Caco-2 (cell line): ENCODE results near the gene ST8SIA1. TPM values are rescaled to one million over a fixed set of nuclear protein-coding genes. Genes with fewer than 3 reads are reported as not detected.

ENCODE experiments used
- BruUV-seq: library from RNA; stranded (reverse); fragments of 400-500 nt; replicated peaks from 2 replicates; lab custom pipeline; 2021; lab: Mats Ljungman, UMichigan
- CTCF ChIA-PET: fragments of 300-600 bp; sonication (Branson Sonifier 250); formaldehyde crosslinking; loops from one replicate; lab custom pipeline; 2022; ENCODE audit warnings: antibody characterized with exemption; lab: Charles Lee
- POLR2A ChIA-PET: fragments of 300-600 bp; sonication (Branson Sonifier 250); formaldehyde crosslinking; loops from one replicate; lab custom pipeline; 2022; ENCODE audit warnings: antibody characterized with exemption; lab: Charles Lee
- DNase-seq, 2 experiments: peaks; one replicate each; pipeline versions ENCODE4 v3.0.0 to v3.0.0-alpha.2; 2020 to 2022
- H3K27me3 ChIP-seq: replicated peaks from 2 replicates; pipeline ENCODE4 v1.6.0; 2011; ENCODE audit warnings: low read length; ENCODE audit not compliant: control insufficient read depth, insufficient read depth
- H3K36me3 ChIP-seq: 2 replicates; pipeline ENCODE4 v1.5.1; 2011; ENCODE audit warnings: low read length; ENCODE audit not compliant: control insufficient read depth, insufficient read depth
- H3K4me1 ChIP-seq: fragments of 250-450 bp; sonication (Bioruptor Pico); 2 replicates; pipeline ENCODE4 v1.5.1; 2020; ENCODE audit warnings: mild to moderate bottlenecking
- H3K4me3 ChIP-seq: 2 replicates; pipeline ENCODE4 v1.5.1; 2011; ENCODE audit warnings: low read depth, mild to moderate bottlenecking, control low read depth, low read length
- H3K9me3 ChIP-seq: fragments of 250-450 bp; sonication (Bioruptor Pico); 2 replicates; pipeline ENCODE4 v1.5.1; 2020; ENCODE audit warnings: mild to moderate bottlenecking, moderate library complexity
- H3K27ac Mint-ChIP-seq: one replicate; pipeline ENCODE4 v1.8.0; 2022; ENCODE audit warnings: mixed read lengths; ENCODE audit not compliant: unreplicated experiment
- H3K27me3 Mint-ChIP-seq: one replicate; pipeline ENCODE4 v1.8.0; 2022; ENCODE audit warnings: mixed read lengths; ENCODE audit not compliant: insufficient read depth, unreplicated experiment
- H3K36me3 Mint-ChIP-seq: one replicate; pipeline ENCODE4 v1.8.0; 2022; ENCODE audit warnings: mild to moderate bottlenecking, mixed read lengths; ENCODE audit not compliant: insufficient read depth, unreplicated experiment
- H3K4me1 Mint-ChIP-seq: one replicate; pipeline ENCODE4 v1.8.0; 2022; ENCODE audit warnings: low read depth, mixed read lengths; ENCODE audit not compliant: unreplicated experiment
- H3K4me3 Mint-ChIP-seq: one replicate; pipeline ENCODE4 v1.8.0; 2022; ENCODE audit warnings: mild to moderate bottlenecking, moderate library complexity, mixed read lengths; ENCODE audit not compliant: unreplicated experiment
- H3K9me3 Mint-ChIP-seq: one replicate; pipeline ENCODE4 v1.8.0; 2022; ENCODE audit warnings: mixed read lengths; ENCODE audit not compliant: unreplicated experiment
- CTCF ChIP-seq, 2 experiments: fragments of 200-600 bp in 1 of 2; IDR thresholded peaks; 1 replicate in 1 of 2; 2 replicates in 1 of 2; pipeline versions ENCODE4 v1.5.1 to v1.8.0; 2011 to 2022; ENCODE audit warnings: antibody characterized with exemption in 1 of 2, control low read depth in 1 of 2, inconsistent platforms in 1 of 2, low read depth in 1 of 2, low read length in 1 of 2, mild to moderate bottlenecking in 1 of 2, moderate library complexity in 1 of 2; ENCODE audit not compliant: insufficient read depth in 1 of 2, severe bottlenecking in 1 of 2, unreplicated experiment in 1 of 2
- intact Hi-C: fragments of 100-400 bp; cut with micrococcal nuclease; formaldehyde crosslinking; loops from one replicate; pipeline ENCODE4 v1.10.0; 2022; ENCODE audit not compliant: unreplicated experiment
- total RNA-seq: library from RNA; stranded (reverse); gene quantifications from 2 replicates; pipeline ENCODE4 v1.2.3, GENCODE V29; 2022

ST8SIA1 gene
- total RNA-seq, 1 experiment from 2014 or later: not detected

GRCh38 chr12:22333186-22333712 is 1.3 kb downstream of the ST8SIA1 start:
- no peak for TF ChIP-seq CTCF (IDR thresholded peaks at IDR 0.05; ENCODE audit: insufficient read depth in 1 of 2, low read depth in 1 of 2, low read length in 1 of 2, severe bottlenecking in 1 of 2, unreplicated experiment in 1 of 2)
- Mint-ChIP-seq H3K27ac (no peak overlapping the region), H3K4me1 (no peaks in the 10 kb centered on the region), H3K27me3 (peaks cover 17% of the 10 kb centered on the region), H3K9me3 (no peaks in the 10 kb centered on the region), H3K4me3 (peak overlapping the region; percentile 59), H3K36me3 (no peaks in the 10 kb centered on the region)
- intact Hi-C loops: no loop called here
- H3K9me3 ChIP-seq: no peaks in the 10 kb centered on the region
- no peak overlapping the region for H3K4me3 ChIP-seq
- no peaks in the 10 kb centered on the region for H3K27me3 ChIP-seq
- ChIA-PET POLR2A (no interaction called here), CTCF (no interaction called here)
- BruUV-seq: no TSS peak
- DNase-seq: no peak
- peaks cover 6% of the 10 kb centered on the region; the same call in 1 of the 2 replicates for H3K4me1 ChIP-seq
- no peaks in the 10 kb centered on the region for H3K36me3 ChIP-seq

- Mint-ChIP-seq H3K36me3 (no peaks in the 10 kb centered on the region), H3K27ac (no peak overlapping the region), H3K4me3 (no peak overlapping the region), H3K9me3 (no peaks in the 10 kb centered on the region), H3K27me3 (peaks cover 14% of the 10 kb centered on the region), H3K4me1 (no peaks in the 10 kb centered on the region)
- no peak for TF ChIP-seq CTCF (IDR thresholded peaks at IDR 0.05; ENCODE audit: insufficient read depth in 1 of 2, low read depth in 1 of 2, low read length in 1 of 2, severe bottlenecking in 1 of 2, unreplicated experiment in 1 of 2)
- CTCF ChIA-PET: no interaction called here
- Histone ChIP-seq H3K4me1 (peaks cover 6% of the 10 kb centered on the region; the same call in 1 of the 2 replicates), H3K4me3 (no peak overlapping the region), H3K36me3 (no peaks in the 10 kb centered on the region), H3K27me3 (no peaks in the 10 kb centered on the region), H3K9me3 (no peaks in the 10 kb centered on the region)
- DNase-seq: no peak
- intact Hi-C loops: no loop called here
- POLR2A ChIA-PET: interaction anchor here (0.6 kb wide), 1 partner anchor 569 kb away, joined by 3 read pairs; no protein-coding TSS in a partner anchor
- BruUV-seq: no TSS peak
These were observed 2.3 kb downstream of the ST8SIA1 start for GRCh38 chr12:22332202-22332601.

GRCh38 chr12:22329621-22330020 is 4.9 kb downstream of the ST8SIA1 start:
- H3K27me3 Mint-ChIP-seq: peaks cover 14% of the 10 kb centered on the region
- no peaks in the 10 kb centered on the region for H3K36me3 Mint-ChIP-seq
- H3K4me1 Mint-ChIP-seq: no peaks in the 10 kb centered on the region
- H3K9me3 Mint-ChIP-seq: no peaks in the 10 kb centered on the region
- H3K4me3 Mint-ChIP-seq: no peak overlapping the region
- ChIA-PET POLR2A (no interaction called here), CTCF (no interaction called here)
- no TSS peak for BruUV-seq
- no peaks in the 10 kb centered on the region for H3K9me3 ChIP-seq
- intact Hi-C loops: no loop called here
- DNase-seq: no peak
- no peaks in the 10 kb centered on the region for H3K27me3 ChIP-seq
- peaks cover 5% of the 10 kb centered on the region; the same call in 1 of the 2 replicates for H3K4me1 ChIP-seq
- no peak overlapping the region for H3K4me3 ChIP-seq
- H3K27ac Mint-ChIP-seq: no peak overlapping the region
- no peaks in the 10 kb centered on the region for H3K36me3 ChIP-seq
- TF ChIP-seq CTCF (IDR thresholded peaks at IDR 0.05; ENCODE audit: insufficient read depth in 1 of 2, low read depth in 1 of 2, low read length in 1 of 2, severe bottlenecking in 1 of 2, unreplicated experiment in 1 of 2): no peak
